Transverse colon (tissue), 4 donors: ENCODE results near the gene PAPPA. TPM values are rescaled to one million over a fixed set of nuclear protein-coding genes. Genes with fewer than 3 reads are reported as not detected.

Source experiments
- DNase-seq: peaks from one replicate; pipeline ENCODE4 v3.0.0-alpha.2; 2019
- H3K27ac ChIP-seq, 4 donors: fragments of 200-600 bp; sonication (generic); 2 replicates each; pipeline ENCODE4 v1.5.1; 2016 to 2018; ENCODE audit warnings: inconsistent platforms in 4 of 4
- H3K27me3 ChIP-seq: fragments of 200-600 bp; sonication (generic); 2 replicates; pipeline ENCODE4 v1.5.1; 2017; ENCODE audit warnings: inconsistent platforms
- H3K36me3 ChIP-seq, 4 donors: fragments of 200-600 bp; sonication (generic); 2 replicates each; pipeline ENCODE4 v1.5.1; 2017 to 2019; ENCODE audit warnings: inconsistent platforms in 4 of 4
- H3K4me1 ChIP-seq, 4 donors: fragments of 200-600 bp; sonication (generic); 2 replicates each; pipeline ENCODE4 v1.5.1; 2017 to 2020; ENCODE audit warnings: inconsistent platforms in 4 of 4
- H3K4me3 ChIP-seq, 4 donors: fragments of 200-600 bp; sonication (generic); 1 replicate in 1 of 4; 2 replicates in 3 of 4; pipeline versions ENCODE4 v1.5.1 to v1.6.1; 2017 to 2019; ENCODE audit warnings: inconsistent platforms in 4 of 4
- H3K9me3 ChIP-seq, 2 donors: fragments of 200-600 bp; sonication (generic); 2 replicates each; pipeline ENCODE4 v1.5.1; 2017 to 2019; ENCODE audit warnings: inconsistent platforms in 2 of 2
- EP300 ChIP-seq: sonication (generic); formaldehyde crosslinking; IDR thresholded peaks from one replicate; pipeline ENCODE4 v1.6.1; 2017; ENCODE audit warnings: antibody characterized with exemption, low read depth
- POLR2A ChIP-seq: fragments of 450-650 bp; IDR thresholded peaks from one replicate; pipeline ENCODE4 v1.6.1; 2016; ENCODE audit warnings: antibody characterized with exemption, mild to moderate bottlenecking, moderate library complexity
- POLR2AphosphoS5 ChIP-seq, 3 donors: sonication (generic); formaldehyde crosslinking; IDR thresholded peaks; one replicate each; pipeline ENCODE4 v1.6.1; 2016; ENCODE audit warnings: antibody characterized with exemption in 3 of 3
- WGBS, 2 donors: methylation state at CpG; one replicate each; pipeline ENCODE4 v1.1.5; 2018; ENCODE audit warnings: low coverage in 1 of 2; 5-methylcytosine and 5-hydroxymethylcytosine counted together
- in situ Hi-C, 4 donors: fragments of 200-750 bp; cut with MboI; loops; one replicate each; pipeline versions ENCODE4 v1.15.0 to v1.15.1; 2017; ENCODE audit warnings: low sequenced_read_pairs in 3 of 4, low pct_ligation_motif_present in 1 of 4, low pct_unique_long_range_greater_than_20kb in 1 of 4
- intact Hi-C: fragments of 100-400 bp; cut with DNase I; formaldehyde crosslinking; loops from one replicate; pipeline ENCODE4 v1.15.1; 2023; ENCODE audit warnings: low total_unique reads
- total RNA-seq, 4 donors: library from RNA; depleted of rRNA; stranded (reverse); fragments of >200 nt; gene quantifications; one replicate each; pipeline ENCODE4 v1.1.0, GENCODE V29; 2016
- TF ChIP-seq, protein P1 (sequence below), 5 experiments: fragments of 200-600 bp in 3 of 5; fragments of 450-650 bp in 2 of 5; sonication (generic) in 3 of 5; IDR thresholded peaks; 1 replicate in 2 of 5; 2 replicates in 3 of 5; pipeline ENCODE4 v1.5.1; 2016 to 2017; ENCODE audit warnings: antibody characterized with exemption in 5 of 5, inconsistent platforms in 3 of 5, mild to moderate bottlenecking in 2 of 5, moderate library complexity in 1 of 5

The PAPPA gene
- total RNA-seq, 4 donors from 2014 or later, result 0.37 to 4.4 (median 1.4) TPM

GRCh38 chr9:116142706-116143492, 10.7 kb upstream of the PAPPA start:
- Histone ChIP-seq H3K4me1 (no peaks in the 10 kb centered on the region), H3K9me3 (no peaks in the 10 kb centered on the region), H3K27me3 (no peaks in the 10 kb centered on the region), H3K36me3 (no peaks in the 10 kb centered on the region), H3K27ac (no peak overlapping the region), H3K4me3 (no peak overlapping the region)
- intact Hi-C loops, result loop anchor here (2.0 kb wide), 1 partner anchor 70 kb away; no protein-coding TSS in a partner anchor
- DNase-seq, result no peak
- in situ Hi-C loops, result no loop called here
- TF ChIP-seq POLR2AphosphoS5 (IDR thresholded peaks at IDR 0.05) (no peak), POLR2A (no peak), EP300 (no peak)
- TF ChIP-seq, protein P1, sequence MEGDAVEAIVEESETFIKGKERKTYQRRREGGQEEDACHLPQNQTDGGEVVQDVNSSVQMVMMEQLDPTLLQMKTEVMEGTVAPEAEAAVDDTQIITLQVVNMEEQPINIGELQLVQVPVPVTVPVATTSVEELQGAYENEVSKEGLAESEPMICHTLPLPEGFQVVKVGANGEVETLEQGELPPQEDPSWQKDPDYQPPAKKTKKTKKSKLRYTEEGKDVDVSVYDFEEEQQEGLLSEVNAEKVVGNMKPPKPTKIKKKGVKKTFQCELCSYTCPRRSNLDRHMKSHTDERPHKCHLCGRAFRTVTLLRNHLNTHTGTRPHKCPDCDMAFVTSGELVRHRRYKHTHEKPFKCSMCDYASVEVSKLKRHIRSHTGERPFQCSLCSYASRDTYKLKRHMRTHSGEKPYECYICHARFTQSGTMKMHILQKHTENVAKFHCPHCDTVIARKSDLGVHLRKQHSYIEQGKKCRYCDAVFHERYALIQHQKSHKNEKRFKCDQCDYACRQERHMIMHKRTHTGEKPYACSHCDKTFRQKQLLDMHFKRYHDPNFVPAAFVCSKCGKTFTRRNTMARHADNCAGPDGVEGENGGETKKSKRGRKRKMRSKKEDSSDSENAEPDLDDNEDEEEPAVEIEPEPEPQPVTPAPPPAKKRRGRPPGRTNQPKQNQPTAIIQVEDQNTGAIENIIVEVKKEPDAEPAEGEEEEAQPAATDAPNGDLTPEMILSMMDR (IDR thresholded peaks at IDR 0.05), result no peak
- 74 to 85% methylated on average over 3 to 5 of the region's 5 CpGs for WGBS, 2 donors

GRCh38 chr9:116144038-116144437, 9.6 kb upstream of the PAPPA start:
- 50 to 51% methylated on average over 3 to 5 of the region's 5 CpGs for WGBS, 2 donors

GRCh38 chr9:116144555-116144954, 9.0 kb upstream of the PAPPA start:
- Histone ChIP-seq H3K9me3 (no peaks in the 10 kb centered on the region), H3K27ac (no peak overlapping the region), H3K36me3 (no peaks in the 10 kb centered on the region), H3K4me1 (no peaks in the 10 kb centered on the region), H3K27me3 (peaks cover 13% of the 10 kb centered on the region), H3K4me3 (no peak overlapping the region)
- TF ChIP-seq, protein P1 (IDR thresholded peaks at IDR 0.05), result no peak
- no peak for TF ChIP-seq POLR2A
- TF ChIP-seq EP300, result no peak
- no peak for TF ChIP-seq POLR2AphosphoS5 (IDR thresholded peaks at IDR 0.05)
- intact Hi-C loops, result no loop called here
- WGBS, 2 donors, result 50 to 80% methylated on average over 1 to 2 of the region's 2 CpGs
- in situ Hi-C loops, result no loop called here
- DNase-seq, result no peak

More at GRCh38 chr9:116144038-116144437, 9.6 kb upstream of the PAPPA start:
- H3K27me3 ChIP-seq, result peaks cover 9% of the 10 kb centered on the region
- H3K4me1 ChIP-seq, result no peaks in the 10 kb centered on the region
- intact Hi-C loops, result no loop called here
- no peak overlapping the region for H3K27ac ChIP-seq
- no peak overlapping the region for H3K4me3 ChIP-seq
- no peak for DNase-seq
- no peaks in the 10 kb centered on the region for H3K9me3 ChIP-seq
- TF ChIP-seq, protein P1 (IDR thresholded peaks at IDR 0.05), result no peak
- no peak for TF ChIP-seq POLR2AphosphoS5 (IDR thresholded peaks at IDR 0.05)
- TF ChIP-seq POLR2A, result no peak
- TF ChIP-seq EP300, result no peak
- in situ Hi-C loops, result no loop called here
- no peaks in the 10 kb centered on the region for H3K36me3 ChIP-seq

DNA sequence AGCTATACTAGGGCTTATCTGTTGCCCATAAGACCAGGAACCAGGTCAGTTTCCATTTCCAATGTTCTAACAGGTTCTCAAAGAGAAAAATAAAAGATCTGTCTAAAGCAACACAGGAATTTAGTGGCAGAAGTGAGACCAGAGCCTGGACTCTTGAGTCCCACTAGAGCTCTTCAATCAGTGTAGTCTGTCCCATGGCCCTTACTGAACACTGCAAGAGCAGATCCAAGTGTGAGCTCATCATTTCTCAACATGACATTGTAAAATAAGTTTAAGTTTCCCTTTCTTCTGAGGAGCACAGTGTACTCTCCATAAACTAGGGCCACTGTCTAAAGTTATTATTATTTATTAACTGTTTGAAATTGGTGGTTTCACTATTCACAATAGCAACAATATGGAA, 8.6 kb upstream of the PAPPA start:
- Histone ChIP-seq H3K27me3 (peaks cover 18% of the 10 kb centered on the region), H3K4me1 (no peaks in the 10 kb centered on the region), H3K27ac (no peak overlapping the region), H3K9me3 (no peaks in the 10 kb centered on the region), H3K4me3 (no peak overlapping the region), H3K36me3 (no peaks in the 10 kb centered on the region)
- intact Hi-C loops (no loop called here), in situ Hi-C loops (no loop called here)
- TF ChIP-seq EP300, result no peak
- TF ChIP-seq, protein P1 (IDR thresholded peaks at IDR 0.05), result no peak
- TF ChIP-seq POLR2A, result no peak
- no peak for TF ChIP-seq POLR2AphosphoS5 (IDR thresholded peaks at IDR 0.05)
- DNase-seq, result no peak
